ENCODE measurements around the gene TUBB3.

DNA sequence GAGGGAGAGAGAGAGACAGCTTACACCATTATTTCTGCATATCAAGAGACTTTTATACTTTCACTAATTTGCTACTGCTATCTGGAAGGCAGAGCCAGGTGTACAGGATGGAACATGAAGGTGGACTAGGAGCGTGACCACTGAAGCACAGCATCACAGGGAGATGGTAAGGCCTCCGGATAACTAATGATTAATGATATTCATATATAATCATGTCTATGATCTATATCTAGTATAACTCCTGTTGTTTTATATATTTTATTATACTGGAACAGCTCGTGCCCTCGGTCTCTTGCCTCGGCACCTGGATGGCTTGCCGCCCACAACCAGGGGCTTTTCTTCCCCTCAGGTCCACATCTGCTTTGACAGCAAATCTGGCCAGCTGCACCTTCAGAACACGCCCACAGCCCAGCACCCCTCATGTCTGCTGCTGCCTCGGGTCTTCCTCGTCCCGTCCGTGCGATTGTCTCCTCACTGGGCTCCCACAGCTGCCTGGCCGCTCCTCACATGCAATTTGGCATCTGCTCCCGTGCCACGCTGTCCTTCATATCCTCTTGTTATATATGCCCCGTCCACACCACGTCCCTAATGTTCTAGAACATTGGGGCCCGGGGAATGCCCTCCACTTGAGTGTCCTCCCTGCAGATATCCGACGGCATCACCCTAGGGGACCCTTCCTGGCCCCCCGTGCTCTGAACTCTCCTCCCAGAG, 15.2 kb downstream of the TUBB3 start:
- TF ChIP-seq, protein P1, sequence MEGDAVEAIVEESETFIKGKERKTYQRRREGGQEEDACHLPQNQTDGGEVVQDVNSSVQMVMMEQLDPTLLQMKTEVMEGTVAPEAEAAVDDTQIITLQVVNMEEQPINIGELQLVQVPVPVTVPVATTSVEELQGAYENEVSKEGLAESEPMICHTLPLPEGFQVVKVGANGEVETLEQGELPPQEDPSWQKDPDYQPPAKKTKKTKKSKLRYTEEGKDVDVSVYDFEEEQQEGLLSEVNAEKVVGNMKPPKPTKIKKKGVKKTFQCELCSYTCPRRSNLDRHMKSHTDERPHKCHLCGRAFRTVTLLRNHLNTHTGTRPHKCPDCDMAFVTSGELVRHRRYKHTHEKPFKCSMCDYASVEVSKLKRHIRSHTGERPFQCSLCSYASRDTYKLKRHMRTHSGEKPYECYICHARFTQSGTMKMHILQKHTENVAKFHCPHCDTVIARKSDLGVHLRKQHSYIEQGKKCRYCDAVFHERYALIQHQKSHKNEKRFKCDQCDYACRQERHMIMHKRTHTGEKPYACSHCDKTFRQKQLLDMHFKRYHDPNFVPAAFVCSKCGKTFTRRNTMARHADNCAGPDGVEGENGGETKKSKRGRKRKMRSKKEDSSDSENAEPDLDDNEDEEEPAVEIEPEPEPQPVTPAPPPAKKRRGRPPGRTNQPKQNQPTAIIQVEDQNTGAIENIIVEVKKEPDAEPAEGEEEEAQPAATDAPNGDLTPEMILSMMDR (IDR thresholded peaks at IDR 0.05; ENCODE audit: control extremely low read depth in 1 of 3, insufficient read depth in 1 of 3, low read depth in 1 of 3, low read length in 3 of 3), result no peak
- TF ChIP-seq EZH2 (IDR thresholded peaks at IDR 0.05; ENCODE audit: low read depth, low read length, severe bottlenecking), result no peak
- TF ChIP-seq, protein P2, sequence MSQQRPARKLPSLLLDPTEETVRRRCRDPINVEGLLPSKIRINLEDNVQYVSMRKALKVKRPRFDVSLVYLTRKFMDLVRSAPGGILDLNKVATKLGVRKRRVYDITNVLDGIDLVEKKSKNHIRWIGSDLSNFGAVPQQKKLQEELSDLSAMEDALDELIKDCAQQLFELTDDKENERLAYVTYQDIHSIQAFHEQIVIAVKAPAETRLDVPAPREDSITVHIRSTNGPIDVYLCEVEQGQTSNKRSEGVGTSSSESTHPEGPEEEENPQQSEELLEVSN (IDR thresholded peaks at IDR 0.05), result no peak
- TF ChIP-seq POLR2A (IDR thresholded peaks at IDR 0.05; ENCODE audit: control extremely low read depth in 1 of 2, low read depth in 2 of 2, low read length in 2 of 2), result no peak
- no peak for TF ChIP-seq ZNF274 (IDR thresholded peaks at IDR 0.05; ENCODE audit: borderline replicate concordance, extremely low read depth, low read length)
- no peak for TF ChIP-seq SP1 (IDR thresholded peaks at IDR 0.05; ENCODE audit: low read depth, low read length)
- TF ChIP-seq CREB1 (IDR thresholded peaks at IDR 0.05), result no peak
- no peak for TF ChIP-seq PHF8 (conservative IDR thresholded peaks at IDR 0.05; ENCODE audit: low read depth, low read length)
- TF ChIP-seq NANOG (IDR thresholded peaks at IDR 0.05; ENCODE audit: insufficient read depth, low read depth, low read length, poor library complexity, severe bottlenecking), result no peak
- no peak for TF ChIP-seq CEBPB (IDR thresholded peaks at IDR 0.05; ENCODE audit: low read depth, low read length)
- TF ChIP-seq CHD1 (IDR thresholded peaks at IDR 0.05; ENCODE audit: low read depth, low read length), result no peak
